IMR-90 (cell line): ENCODE data around the gene MSLN. TPM values are rescaled to one million over a fixed set of nuclear protein-coding genes. Genes with fewer than 3 reads are reported as not detected.

Experiments
- ATAC-seq: fragments of 200-7000 bp; cut with Tn5 transposase; 2 replicates; pipeline ENCODE4 v1.9.1; 2020; ENCODE audit warnings: low read depth, mild to moderate bottlenecking, moderate library complexity
- BruUV-seq: library from RNA; stranded (reverse); fragments of 400-500 nt; replicated peaks from 2 replicates; lab custom pipeline; 2021; lab: Mats Ljungman, UMichigan
- CTCF ChIA-PET: fragments of 300-600 bp; formaldehyde crosslinking; extraction: SDS; loops from one replicate; lab custom pipeline; 2021; ENCODE audit warnings: antibody characterized with exemption; lab: Yijun Ruan, JAX
- POLR2A ChIA-PET: fragments of 300-600 bp; sonication (Branson Sonifier 250); formaldehyde crosslinking; loops from one replicate; lab custom pipeline; 2022; ENCODE audit warnings: antibody characterized with exemption; ENCODE audit not compliant: unreplicated experiment; lab: Charles Lee
- DNase-seq: peaks from one replicate; pipeline ENCODE4 v3.0.0; 2013
- H2AFZ ChIP-seq: replicated peaks from 2 replicates; pipeline ENCODE3; 2013; ENCODE audit warnings: low read length, mild to moderate bottlenecking; ENCODE audit not compliant: poor library complexity
- H2AK5ac ChIP-seq: 2 replicates; pipeline ENCODE4 v1.6.1; 2013; ENCODE audit warnings: low read depth, low read length, inconsistent platforms
- H2AK9ac ChIP-seq: replicated peaks from 2 replicates; pipeline ENCODE3; 2013; ENCODE audit warnings: mild to moderate bottlenecking, low read depth, low read length, moderate library complexity; ENCODE audit not compliant: poor library complexity
- H2BK120ac ChIP-seq: 2 replicates; pipeline ENCODE4 v1.6.1; 2013; ENCODE audit warnings: low read depth, low read length, inconsistent platforms
- H2BK15ac ChIP-seq: 3 replicates; pipeline ENCODE4 v1.6.1; 2013; ENCODE audit warnings: low read depth, low read length, inconsistent platforms
- H2BK20ac ChIP-seq: 2 replicates; pipeline ENCODE4 v1.6.1; 2013; ENCODE audit warnings: low read depth, mild to moderate bottlenecking, inconsistent platforms, low read length, moderate library complexity
- H2BK5ac ChIP-seq: 2 replicates; pipeline ENCODE4 v1.6.1; 2013; ENCODE audit warnings: mild to moderate bottlenecking, low read depth, low read length, inconsistent platforms; ENCODE audit not compliant: poor library complexity, severe bottlenecking
- H3K14ac ChIP-seq: replicated peaks from 2 replicates; pipeline ENCODE4 v1.6.1; 2013; ENCODE audit warnings: low read depth, low read length, inconsistent platforms
- H3K18ac ChIP-seq: 2 replicates; pipeline ENCODE4 v1.6.1; 2013; ENCODE audit warnings: low read depth, low read length, control low read depth
- H3K23ac ChIP-seq: 2 replicates; pipeline ENCODE4 v1.6.1; 2013; ENCODE audit warnings: low read depth, low read length, inconsistent platforms
- H3K27ac ChIP-seq: 2 replicates; pipeline ENCODE4 v1.5.1; 2013; ENCODE audit warnings: mild to moderate bottlenecking, control low read depth, low read length; ENCODE audit not compliant: insufficient read depth
- H3K27me3 ChIP-seq: 2 replicates; pipeline ENCODE4 v1.6.1; 2013; ENCODE audit warnings: low read length; ENCODE audit not compliant: control insufficient read depth, insufficient read depth
- H3K36me3 ChIP-seq: 2 replicates; pipeline ENCODE4 v1.6.1; 2013; ENCODE audit warnings: low read length, mixed read lengths; ENCODE audit not compliant: control insufficient read depth, insufficient read depth
- H3K4ac ChIP-seq: 2 replicates; pipeline ENCODE4 v1.6.1; 2013; ENCODE audit warnings: low read depth, low read length, inconsistent platforms
- H3K4me1 ChIP-seq: 2 replicates; pipeline ENCODE4 v1.6.1; 2013; ENCODE audit warnings: low read length, mixed read lengths; ENCODE audit not compliant: control insufficient read depth, insufficient read depth
- H3K4me2 ChIP-seq: 2 replicates; pipeline ENCODE4 v1.6.1; 2013; ENCODE audit warnings: low read depth, mild to moderate bottlenecking, control low read depth, low read length, moderate library complexity
- H3K4me3 ChIP-seq: 2 replicates; pipeline ENCODE4 v1.5.1; 2013; ENCODE audit warnings: low read depth, mild to moderate bottlenecking, control low read depth, low read length, moderate library complexity; ENCODE audit not compliant: insufficient read depth
- H3K56ac ChIP-seq: 2 replicates; pipeline ENCODE4 v1.6.1; 2013; ENCODE audit warnings: low read length, inconsistent platforms; ENCODE audit not compliant: insufficient read depth; ENCODE audit errors: extremely low read depth
- H3K79me1 ChIP-seq, 2 experiments: 2 replicates each; pipeline ENCODE4 v1.6.1; 2013; ENCODE audit warnings: low read length in 2 of 2, inconsistent platforms in 1 of 2, low read depth in 1 of 2
- H3K9ac ChIP-seq: 2 replicates; pipeline ENCODE4 v1.6.1; 2013; ENCODE audit warnings: low read depth, low read length, control low read depth
- H3K9me1 ChIP-seq: 2 replicates; pipeline ENCODE4 v1.6.1; 2013; ENCODE audit warnings: low read length, inconsistent platforms; ENCODE audit not compliant: insufficient read depth
- H3K9me3 ChIP-seq: 2 replicates; pipeline ENCODE4 v1.6.1; 2013; ENCODE audit warnings: low read length; ENCODE audit not compliant: control insufficient read depth, insufficient read depth
- H4K20me1 ChIP-seq: 2 replicates; pipeline ENCODE4 v1.6.1; 2013; ENCODE audit warnings: low read length, inconsistent platforms; ENCODE audit not compliant: insufficient read depth
- H4K5ac ChIP-seq: 2 replicates; pipeline ENCODE4 v1.6.1; 2013; ENCODE audit warnings: mild to moderate bottlenecking, low read depth, low read length, control low read depth
- H4K8ac ChIP-seq, 2 experiments: 2 replicates each; pipeline ENCODE4 v1.6.1; 2013; ENCODE audit warnings: low read depth in 2 of 2, low read length in 2 of 2, control low read depth in 1 of 2, inconsistent platforms in 1 of 2
- H4K91ac ChIP-seq: 2 replicates; pipeline ENCODE4 v1.6.1; 2013; ENCODE audit warnings: low read depth, low read length, inconsistent platforms; ENCODE audit not compliant: insufficient read depth
- BHLHE40 ChIP-seq: fragments of 150-350 bp; IDR thresholded peaks from 2 replicates; pipeline ENCODE4 v1.6.1; 2016; ENCODE audit warnings: mild to moderate bottlenecking, low read depth, low read length
- CEBPB ChIP-seq: IDR thresholded peaks from 2 replicates; pipeline ENCODE4 v1.6.1; 2012; ENCODE audit warnings: low read depth, low read length, improper control_type of control experiment
- CHD1 ChIP-seq: IDR thresholded peaks from 2 replicates; pipeline ENCODE4 v1.6.1; 2012; ENCODE audit warnings: low read depth, low read length, improper control_type of control experiment
- FOS ChIP-seq: fragments of 150-350 bp; IDR thresholded peaks from 2 replicates; pipeline ENCODE4 v1.6.1; 2016; ENCODE audit warnings: low read depth, low read length
- MAFK ChIP-seq: IDR thresholded peaks from 2 replicates; pipeline ENCODE4 v1.6.1; 2012; ENCODE audit warnings: low read depth, low read length, improper control_type of control experiment
- MAZ ChIP-seq: IDR thresholded peaks from 2 replicates; pipeline ENCODE4 v1.6.1; 2012; ENCODE audit warnings: low read depth, mild to moderate bottlenecking, low read length, improper control_type of control experiment, moderate library complexity, borderline replicate concordance
- MXI1 ChIP-seq: IDR thresholded peaks from 2 replicates; pipeline ENCODE4 v1.6.1; 2012; ENCODE audit warnings: low read depth, mild to moderate bottlenecking, low read length, moderate library complexity, borderline replicate concordance
- NFE2L2 ChIP-seq: fragments of 150-350 bp; IDR thresholded peaks from 2 replicates; pipeline ENCODE4 v1.6.1; 2016; ENCODE audit warnings: low read depth, mild to moderate bottlenecking, low read length
- POLR2A ChIP-seq: IDR thresholded peaks from 2 replicates; pipeline ENCODE4 v1.6.1; 2012; ENCODE audit warnings: mild to moderate bottlenecking, low read depth, low read length
- RAD21 ChIP-seq: IDR thresholded peaks from 2 replicates; pipeline ENCODE4 v1.6.1; 2012; ENCODE audit warnings: low read length, improper control_type of control experiment
- RCOR1 ChIP-seq: IDR thresholded peaks from 2 replicates; pipeline ENCODE4 v1.6.1; 2012; ENCODE audit warnings: mild to moderate bottlenecking, low read length, improper control_type of control experiment; ENCODE audit not compliant: insufficient replicate concordance
- RFX5 ChIP-seq: IDR thresholded peaks from 2 replicates; pipeline ENCODE4 v1.8.0; 2012; ENCODE audit warnings: low read depth, mild to moderate bottlenecking, low read length, moderate library complexity
- SMC3 ChIP-seq: fragments of 150-350 bp; IDR thresholded peaks from 2 replicates; pipeline ENCODE4 v1.6.1; 2016; ENCODE audit warnings: low read depth, mild to moderate bottlenecking, antibody characterized with exemption, low read length, moderate library complexity
- WGBS, 2 experiments: methylation state at CpG; one replicate each; pipeline versions ENCODE4 v1.1.5 to v1.1.7; 2013; ENCODE audit warnings: missing lambda C conversion rate in 2 of 2; ENCODE audit not compliant: insufficient read length in 1 of 2; ENCODE audit errors: extremely low coverage in 2 of 2; 5-methylcytosine and 5-hydroxymethylcytosine counted together
- dilution Hi-C: fragments of 300-500 bp; cut with HindIII; formaldehyde crosslinking; loops from one replicate; pipeline ENCODE4 v1.14.3; 2018; ENCODE audit warnings: low sequenced_read_pairs; ENCODE audit not compliant: unreplicated experiment
- in situ Hi-C: fragments of 300-500 bp; cut with MboI; formaldehyde crosslinking; loops from 3 replicates; pipeline ENCODE4 v1.14.3; 2019; ENCODE audit warnings: low sequenced_read_pairs, inconsistent platforms, mixed read lengths
- intact Hi-C: fragments of 100-400 bp; cut with micrococcal nuclease; formaldehyde crosslinking; loops from 2 replicates; pipeline ENCODE4 v1.10.0; 2022
- polyA plus RNA-seq, 3 experiments: library from polyadenylated mRNA; depleted of rRNA; stranded (reverse); fragments of >200 nt; gene quantifications; 2 replicates each; pipeline ENCODE4 v1.2.3, GENCODE V29; 2012; ENCODE audit warnings: low replicate concordance in 1 of 3
- total RNA-seq: library from RNA; depleted of rRNA; stranded (reverse); fragments of >200 nt; gene quantifications from 2 replicates; pipeline ENCODE4 v1.2.3, GENCODE V29; 2012
- TF ChIP-seq, protein P1 (sequence below): conservative IDR thresholded peaks from 2 replicates; pipeline ENCODE4 v1.5.1; 2012; ENCODE audit warnings: mild to moderate bottlenecking, low read depth, low read length, improper control_type of control experiment
- TF ChIP-seq, protein P2 (sequence below): fragments of 150-350 bp; IDR thresholded peaks from 2 replicates; pipeline ENCODE4 v1.6.1; 2016; ENCODE audit warnings: low read depth, mild to moderate bottlenecking, low read length, moderate library complexity, borderline replicate concordance

Gene MSLN
- total and polyA plus RNA-seq, 2 of the 4 experiments (the other 2 are of a cell fraction), result 0.14 TPM; not detected in 1

GRCh38 chr16:740764-741505 lies 19.6 kb upstream of the MSLN start, which contains the start of gene CIAO3:
TSS of gene CIAO3 (minus strand) at chr16:740997. CDS start at chr16:740985, 12 bp downstream.
- dilution Hi-C loops (no loop called here), intact Hi-C loops (loop anchor here (5.0 kb wide), 1 partner anchor 46 kb away; the partner anchor contains the start of genes CHTF18 and RPUSD1), in situ Hi-C loops (no loop called here)
- peak within 1 kb of the TSS; percentile 75 for H3K9ac ChIP-seq
- H4K20me1 ChIP-seq, result 0 out of 2 replicates have a peak, but pooled peaks cover 5% of the 10 kb centered on the region
- CTCF ChIA-PET, result no interaction called here
- peak; percentile 89 for DNase-seq
- no peaks in the 10 kb centered on the region for H3K27me3 ChIP-seq
- POLR2A ChIA-PET, result no interaction called here
- peak within 1 kb of the TSS; percentile 45 for H3K4ac ChIP-seq
- no peak within 1 kb of the TSS for H2BK120ac ChIP-seq
- H4K8ac ChIP-seq, result peak within 1 kb of the TSS; percentile 36 to 70; a peak in 2 of 4 replicates
- H3K18ac ChIP-seq, result no peak within 1 kb of the TSS
- ATAC-seq, result peak; percentile 96
- no peak within 1 kb of the TSS for H2BK20ac ChIP-seq
- 1% methylated on average over 19 of the region's 79 CpGs; no CpG with 5 or more reads in 1 of the 2 experiments for WGBS, 2 experiments
- peaks cover 7 to 19% of the 10 kb centered on the region in 2 experiments for H3K79me1 ChIP-seq
- H3K56ac ChIP-seq, result no peak within 1 kb of the TSS
- peaks cover 5% of the 10 kb centered on the region; the same call in 1 of the 2 replicates for H3K4me1 ChIP-seq
- H2AK9ac ChIP-seq, result peak within 1 kb of the TSS; percentile 95
- peak within 1 kb of the TSS; percentile 86 for H3K4me2 ChIP-seq
- H2BK15ac ChIP-seq, result no peak within 1 kb of the TSS
- no peaks in the 10 kb centered on the region for H3K9me3 ChIP-seq
- H2BK5ac ChIP-seq, result no peak within 1 kb of the TSS
- no peak within 1 kb of the TSS for H4K91ac ChIP-seq
- peak within 1 kb of the TSS; percentile 94 for H2AFZ ChIP-seq
- H3K14ac ChIP-seq, result peak within 1 kb of the TSS; percentile 7; the same call in 1 of the 2 replicates
- peak within 1 kb of the TSS; percentile 89 for H3K23ac ChIP-seq
- peak within 1 kb of the TSS; percentile 40 for H4K5ac ChIP-seq
- H3K27ac ChIP-seq, result peak within 1 kb of the TSS; percentile 35; the same call in 1 of the 2 replicates
- no TSS peak for BruUV-seq
- peaks cover 4% of the 10 kb centered on the region; the same call in 1 of the 2 replicates for H3K9me1 ChIP-seq
- peaks cover 15% of the 10 kb centered on the region for H3K36me3 ChIP-seq
- H3K4me3 ChIP-seq, result peak within 1 kb of the TSS; percentile 76
- H2AK5ac ChIP-seq, result peak within 1 kb of the TSS; percentile 67
- no peak for TF ChIP-seq RFX5
- peak; percentile 36; the same call in 1 of the 2 replicates for TF ChIP-seq POLR2A
- TF ChIP-seq RAD21, result peak; percentile 38
- no peak for TF ChIP-seq CHD1
- TF ChIP-seq MAFK, result no peak
- no peak for TF ChIP-seq CEBPB
- TF ChIP-seq MXI1, result peak; percentile 57; the same call in 1 of the 2 replicates
- TF ChIP-seq, protein P1, sequence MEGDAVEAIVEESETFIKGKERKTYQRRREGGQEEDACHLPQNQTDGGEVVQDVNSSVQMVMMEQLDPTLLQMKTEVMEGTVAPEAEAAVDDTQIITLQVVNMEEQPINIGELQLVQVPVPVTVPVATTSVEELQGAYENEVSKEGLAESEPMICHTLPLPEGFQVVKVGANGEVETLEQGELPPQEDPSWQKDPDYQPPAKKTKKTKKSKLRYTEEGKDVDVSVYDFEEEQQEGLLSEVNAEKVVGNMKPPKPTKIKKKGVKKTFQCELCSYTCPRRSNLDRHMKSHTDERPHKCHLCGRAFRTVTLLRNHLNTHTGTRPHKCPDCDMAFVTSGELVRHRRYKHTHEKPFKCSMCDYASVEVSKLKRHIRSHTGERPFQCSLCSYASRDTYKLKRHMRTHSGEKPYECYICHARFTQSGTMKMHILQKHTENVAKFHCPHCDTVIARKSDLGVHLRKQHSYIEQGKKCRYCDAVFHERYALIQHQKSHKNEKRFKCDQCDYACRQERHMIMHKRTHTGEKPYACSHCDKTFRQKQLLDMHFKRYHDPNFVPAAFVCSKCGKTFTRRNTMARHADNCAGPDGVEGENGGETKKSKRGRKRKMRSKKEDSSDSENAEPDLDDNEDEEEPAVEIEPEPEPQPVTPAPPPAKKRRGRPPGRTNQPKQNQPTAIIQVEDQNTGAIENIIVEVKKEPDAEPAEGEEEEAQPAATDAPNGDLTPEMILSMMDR, result peak; percentile 98
- no peak for TF ChIP-seq RCOR1
- peak; percentile 18; the same call in 1 of the 2 replicates for TF ChIP-seq FOS
- peak; percentile 17; the same call in 1 of the 2 replicates for TF ChIP-seq MAZ
- peak; percentile 59 for TF ChIP-seq SMC3
- no peak for TF ChIP-seq BHLHE40
- TF ChIP-seq NFE2L2, result no peak
- TF ChIP-seq, protein P2, sequence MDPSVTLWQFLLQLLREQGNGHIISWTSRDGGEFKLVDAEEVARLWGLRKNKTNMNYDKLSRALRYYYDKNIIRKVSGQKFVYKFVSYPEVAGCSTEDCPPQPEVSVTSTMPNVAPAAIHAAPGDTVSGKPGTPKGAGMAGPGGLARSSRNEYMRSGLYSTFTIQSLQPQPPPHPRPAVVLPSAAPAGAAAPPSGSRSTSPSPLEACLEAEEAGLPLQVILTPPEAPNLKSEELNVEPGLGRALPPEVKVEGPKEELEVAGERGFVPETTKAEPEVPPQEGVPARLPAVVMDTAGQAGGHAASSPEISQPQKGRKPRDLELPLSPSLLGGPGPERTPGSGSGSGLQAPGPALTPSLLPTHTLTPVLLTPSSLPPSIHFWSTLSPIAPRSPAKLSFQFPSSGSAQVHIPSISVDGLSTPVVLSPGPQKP, result no peak
